HG03432 (cell line): Measurements from ENCODE around the gene SNCB.
A peak's percentile ranks its signal among the peaks of the same experiment; 100 is the strongest.
"Not testable (repeated sequence)": the region's sequence is repeated elsewhere in the genome, so short reads cannot be mapped to it uniquely, and the experiment has no call there.

Experiments used
- ATAC-seq: cut with Tn5 transposase; IDR thresholded peaks from one replicate; pipeline ENCODE4 v1.9.1; 2021; ENCODE audit warnings: mild to moderate bottlenecking, moderate library complexity; ENCODE audit not compliant: unreplicated experiment

SNCB gene

DNA sequence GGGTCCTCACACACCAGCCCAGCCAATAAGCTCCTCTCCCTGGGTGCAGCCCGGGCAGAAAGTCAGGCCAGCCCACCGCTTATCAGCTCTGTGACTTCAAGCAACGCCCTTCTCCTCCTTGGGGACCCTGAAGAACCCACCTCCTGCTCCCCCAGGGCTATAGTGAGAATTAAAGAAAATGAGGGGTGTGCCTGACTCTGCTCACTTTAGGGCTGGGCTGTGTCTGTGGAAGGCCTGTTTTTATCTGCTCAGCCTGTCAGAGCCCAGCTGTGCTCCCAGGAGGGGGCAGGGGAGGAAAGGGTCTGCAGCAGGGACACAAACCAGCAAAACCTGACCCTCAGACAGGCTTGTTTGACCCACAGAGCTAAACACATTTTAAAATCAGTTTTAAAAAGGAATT is 24.3 kb downstream of the SNCB start:
- ATAC-seq = no peak

DNA sequence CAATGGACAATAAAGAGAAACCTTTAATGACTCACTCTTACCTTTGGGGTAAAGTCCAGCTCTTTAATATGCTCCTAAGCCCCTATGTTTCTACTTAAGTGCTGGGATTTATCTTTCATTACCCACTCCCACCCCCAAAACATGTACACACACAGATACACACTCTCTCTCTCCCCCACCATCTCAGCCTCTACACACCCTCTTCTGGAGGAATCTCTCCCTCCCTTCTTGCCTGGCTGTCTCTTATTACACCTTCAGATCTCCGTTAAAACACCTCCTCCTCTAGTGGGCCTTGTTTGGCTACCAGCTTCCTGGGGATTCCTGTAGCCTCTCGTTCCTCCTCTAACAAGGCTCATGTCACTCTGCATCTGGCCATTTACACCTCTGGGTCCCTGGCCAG is 27.2 kb downstream of the SNCB start:
- ATAC-seq = no peak

DNA sequence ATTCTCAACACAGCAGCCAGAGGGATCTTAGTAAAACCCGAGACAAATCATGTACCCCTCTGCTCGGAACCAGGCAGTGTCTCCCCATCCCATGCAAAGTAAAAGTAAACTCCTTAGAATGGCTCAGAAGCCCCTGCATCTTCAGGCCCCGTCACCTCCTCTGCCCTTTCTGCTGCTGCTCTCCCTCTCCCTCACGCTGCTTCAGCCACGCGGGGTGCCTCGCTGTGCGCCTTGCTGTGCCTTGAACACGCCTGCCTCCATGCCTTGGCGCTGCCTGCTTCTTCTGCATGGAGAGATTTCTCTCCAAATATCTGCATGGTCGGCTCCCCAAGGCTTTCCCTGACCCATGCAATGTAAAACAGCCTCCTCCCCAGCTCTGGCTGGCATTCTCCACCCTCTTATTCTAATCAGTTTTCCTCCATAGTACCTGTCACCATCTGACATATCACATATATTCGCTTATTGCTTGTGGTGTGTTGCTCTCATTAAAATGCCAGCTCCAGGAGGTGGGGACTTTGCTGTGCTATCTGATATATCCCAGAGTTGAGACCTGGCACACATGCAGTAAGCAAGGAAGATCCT is 28.3 kb downstream of the SNCB start:
- ATAC-seq = no peak

DNA sequence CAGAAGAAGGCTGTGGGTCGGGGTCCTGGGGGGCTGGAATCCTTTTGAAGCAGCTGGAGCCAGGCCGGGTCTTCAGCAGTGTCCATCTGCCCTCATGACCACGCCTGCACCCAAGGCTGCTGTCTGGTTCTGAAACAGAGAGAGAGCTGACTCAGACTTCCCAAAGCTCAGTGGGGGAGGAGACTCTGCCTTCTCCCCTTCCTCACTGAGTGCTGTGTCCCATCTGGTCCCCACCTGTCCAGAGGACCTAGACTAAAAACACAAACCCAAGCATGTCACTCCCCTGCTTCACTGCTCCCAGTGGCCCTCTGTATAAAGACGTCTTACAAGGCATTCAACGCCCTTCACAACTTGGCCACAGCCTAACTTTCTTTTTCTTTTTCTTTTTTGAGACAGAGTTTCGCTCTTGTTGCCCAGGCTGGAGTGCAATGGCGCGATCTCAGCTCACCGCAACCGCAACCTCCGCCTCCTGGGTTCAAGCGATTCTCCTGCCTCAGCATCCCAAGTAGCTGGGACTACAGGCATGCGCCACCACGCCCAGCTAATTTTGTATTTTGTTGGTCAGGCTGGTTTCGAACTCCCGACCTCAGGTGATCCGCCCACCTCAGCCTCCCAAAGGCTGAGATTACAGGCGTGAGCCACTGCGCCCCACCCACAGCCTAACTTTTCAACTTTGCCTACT is 30.4 kb downstream of the SNCB start:
- ATAC-seq = not testable (repeated sequence)

DNA sequence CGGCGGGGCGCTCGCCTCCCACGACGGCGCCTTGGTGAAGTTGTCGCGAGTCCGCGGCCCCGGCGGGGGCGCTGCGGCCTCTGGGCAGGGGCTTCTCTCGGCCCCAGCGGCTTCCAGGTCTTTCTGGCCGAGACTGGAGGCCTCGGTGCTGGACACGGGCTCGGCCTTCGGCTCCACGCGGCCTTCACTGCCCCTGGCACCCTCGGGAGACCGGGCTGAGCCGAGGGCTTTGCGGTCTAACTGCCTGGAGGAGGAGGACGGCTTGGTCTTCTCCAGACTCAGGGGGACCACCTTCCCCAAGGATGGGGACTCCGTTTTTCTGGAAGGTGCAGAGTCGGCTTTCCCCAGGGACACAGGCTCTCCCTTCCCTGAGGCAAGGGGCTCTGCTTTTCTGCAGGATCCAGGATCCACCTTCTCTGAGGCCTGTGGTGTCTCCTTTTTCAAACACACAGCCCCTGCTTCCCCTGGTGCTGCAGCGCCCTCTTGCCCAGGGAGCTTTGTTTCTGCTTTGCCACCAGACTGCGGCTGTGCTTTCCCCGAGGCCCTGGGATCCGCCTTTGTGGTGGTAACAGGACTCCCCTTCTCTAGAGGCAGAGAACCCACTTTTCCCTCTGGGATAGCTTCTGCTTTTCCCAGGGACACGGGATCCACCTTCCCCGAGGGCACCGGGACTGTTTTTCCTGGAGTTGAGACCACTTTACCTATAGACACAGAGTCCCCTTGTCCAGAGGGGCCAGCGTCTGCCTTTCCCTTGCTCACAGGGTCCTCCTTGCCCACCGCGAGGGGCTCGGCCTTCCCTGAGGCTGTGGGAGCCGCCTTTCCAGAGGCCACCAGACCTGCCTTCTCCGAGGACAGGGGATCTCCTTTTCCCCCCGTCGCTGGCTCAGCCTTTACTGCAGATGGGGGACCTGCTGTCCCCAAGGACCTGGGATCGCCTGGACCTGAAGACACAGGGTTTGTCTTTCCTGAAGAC is 32.6 kb downstream of the SNCB start:
- ATAC-seq = no peak

DNA sequence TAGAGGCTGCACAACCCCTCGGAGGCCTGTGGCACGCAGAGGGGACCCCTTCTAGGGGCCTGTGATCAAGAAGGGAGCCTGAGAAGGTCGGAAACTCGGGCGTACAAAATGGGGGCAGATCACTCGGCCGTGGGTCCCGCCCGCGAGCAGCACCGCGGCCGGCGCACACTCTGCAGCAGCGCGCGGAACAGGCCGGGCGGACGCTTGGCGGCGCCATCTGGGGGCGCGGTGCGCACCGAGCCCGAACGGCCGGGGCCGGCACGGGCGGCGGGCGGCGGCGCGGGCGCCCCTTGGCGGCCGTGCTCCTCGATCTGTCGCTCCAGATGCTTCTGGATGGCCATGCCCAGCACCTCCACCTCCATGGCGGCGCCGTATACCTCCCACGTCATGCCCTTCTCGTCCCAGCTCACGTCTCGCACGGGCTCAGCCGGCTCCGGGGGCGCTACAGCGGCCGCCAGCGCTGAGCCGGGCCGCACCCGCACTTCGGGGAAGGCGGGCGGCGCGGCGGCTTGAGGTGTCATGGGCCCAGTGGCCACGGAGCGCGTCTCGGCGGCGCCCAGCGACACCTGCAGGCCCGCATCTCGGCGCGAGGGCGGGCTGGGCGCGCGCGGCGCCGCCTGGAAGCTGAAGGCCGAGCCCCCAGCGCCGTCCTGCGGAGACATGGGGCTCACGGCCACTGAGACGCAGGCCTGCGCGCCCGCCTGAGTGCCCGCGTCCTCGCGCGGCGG is 33.5 kb downstream of the SNCB start:
- ATAC-seq = peak; percentile 68

DNA sequence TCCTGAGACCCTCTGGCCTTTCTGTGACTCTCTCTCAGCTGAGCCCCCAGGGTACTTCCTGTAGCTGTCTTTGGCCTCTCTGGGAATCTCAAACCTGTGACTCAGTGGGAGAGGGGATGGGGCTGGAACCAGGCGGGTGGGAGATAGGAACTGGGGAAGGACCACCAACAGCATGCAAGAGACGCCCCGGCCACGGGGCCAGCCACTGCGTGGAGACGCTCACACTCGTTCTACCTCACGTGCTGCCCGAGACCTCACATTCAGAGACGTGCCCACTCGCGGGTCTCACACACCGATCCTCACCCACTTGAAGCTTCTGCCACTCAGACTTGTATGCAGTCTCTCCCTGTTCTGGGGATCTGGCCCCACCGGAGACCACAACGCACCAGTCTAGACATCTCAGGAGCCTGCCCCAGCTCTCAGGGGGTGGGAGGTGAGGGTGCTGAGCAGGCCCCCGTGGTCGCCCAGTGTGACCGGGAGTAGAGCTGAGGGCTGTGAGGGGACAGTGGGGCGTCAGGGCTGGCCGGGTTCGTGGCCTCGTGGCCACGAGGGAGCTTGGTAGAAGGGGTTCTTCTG is 34.2 kb downstream of the SNCB start:
- no peak for ATAC-seq

DNA sequence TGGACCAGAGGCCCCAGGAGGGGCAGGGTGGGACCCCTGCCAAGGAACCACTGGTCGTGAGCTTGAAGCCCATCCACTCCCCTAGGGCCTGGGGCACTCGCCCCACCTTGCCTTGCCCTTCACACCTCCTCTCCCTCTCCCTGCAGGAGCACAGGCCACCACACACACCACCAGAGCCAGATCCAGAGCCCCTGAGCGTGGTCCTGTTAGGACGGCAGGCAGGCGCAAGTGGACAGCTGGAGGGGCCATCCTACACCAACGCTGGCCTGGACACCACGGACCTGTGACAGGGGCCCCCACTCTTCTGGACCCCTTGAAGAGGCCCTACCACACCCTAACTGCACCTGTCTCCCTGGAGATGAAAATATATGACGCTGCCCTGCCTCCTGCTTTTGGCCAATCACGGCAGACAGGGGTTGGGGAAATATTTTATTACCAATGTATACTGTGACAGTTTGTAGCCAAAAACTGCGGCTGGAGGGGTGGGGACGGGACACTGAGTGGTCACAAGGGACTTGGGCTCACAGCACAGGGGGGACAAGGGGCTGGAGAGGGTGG is 34.9 kb downstream of the SNCB start:
- ATAC-seq = no peak

DNA sequence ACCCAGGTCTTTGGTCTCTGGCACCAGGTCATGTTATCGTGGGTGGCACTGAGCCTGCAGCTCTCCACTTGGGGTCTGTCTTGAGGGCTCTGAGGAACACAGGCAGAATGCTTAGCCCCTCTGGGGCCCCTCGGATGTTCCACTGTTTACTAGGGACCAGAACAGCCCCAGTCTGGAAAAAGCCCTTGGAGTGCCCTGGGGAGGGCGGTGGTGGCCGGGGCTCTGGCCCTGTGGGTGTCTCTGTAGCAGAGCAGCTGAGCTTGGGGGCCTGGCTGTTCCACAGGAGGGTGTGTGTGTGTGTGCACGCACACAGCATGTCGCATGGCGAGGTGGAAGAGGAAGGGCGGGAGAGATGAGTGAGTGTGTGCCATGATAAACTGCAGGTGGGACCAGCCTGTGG is 35.8 kb downstream of the SNCB start:
- ATAC-seq = no peak

DNA sequence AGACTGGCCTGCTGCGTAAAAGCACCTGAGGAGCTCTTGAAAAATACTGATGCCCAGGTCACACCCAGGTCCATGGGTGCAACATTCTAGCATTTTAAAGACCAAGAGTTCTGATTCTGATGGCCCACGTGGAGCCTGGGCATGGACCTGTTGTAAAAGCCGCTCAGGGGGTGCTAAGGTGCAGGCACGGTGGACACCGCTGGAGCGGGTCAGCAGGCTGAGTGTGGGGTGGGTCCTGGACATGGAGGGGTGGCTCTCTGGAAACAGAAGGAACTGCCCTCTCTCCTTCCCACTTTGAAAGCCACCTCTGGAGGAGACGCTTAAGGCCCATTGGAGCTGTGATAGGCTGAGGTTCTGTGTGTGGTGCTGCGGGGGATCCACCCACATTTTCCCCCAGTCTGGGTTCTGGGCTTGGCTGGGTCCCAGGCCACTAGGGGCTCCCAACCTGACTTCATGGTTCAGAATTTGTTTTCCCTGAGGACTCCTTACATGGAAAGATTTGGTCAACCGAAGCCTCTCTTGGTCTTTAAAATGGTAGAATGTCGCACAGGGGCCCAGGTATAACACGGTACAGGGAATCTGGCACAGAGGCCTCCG is 37.0 kb downstream of the SNCB start:
- ATAC-seq = no peak

DNA sequence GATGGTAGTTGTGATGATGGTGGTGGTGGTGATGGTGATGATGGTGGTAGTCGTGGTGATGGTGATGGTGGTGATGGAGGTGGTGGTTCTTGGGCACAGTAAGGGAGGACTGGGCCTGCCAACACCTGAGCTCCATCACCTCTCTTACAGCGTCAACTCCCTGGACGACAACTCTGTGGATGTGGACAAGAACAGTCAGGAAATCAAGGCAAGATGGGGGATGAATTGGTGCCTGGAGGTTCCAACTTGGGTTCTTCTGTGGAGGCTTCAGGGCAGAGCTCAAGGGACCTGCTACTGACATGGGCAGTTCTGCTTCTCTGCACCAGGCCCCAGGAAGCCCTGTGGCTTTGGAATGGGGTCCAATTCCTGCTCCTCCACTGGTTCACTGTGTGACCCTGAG is 37.8 kb downstream of the SNCB start:
- no peak for ATAC-seq

DNA sequence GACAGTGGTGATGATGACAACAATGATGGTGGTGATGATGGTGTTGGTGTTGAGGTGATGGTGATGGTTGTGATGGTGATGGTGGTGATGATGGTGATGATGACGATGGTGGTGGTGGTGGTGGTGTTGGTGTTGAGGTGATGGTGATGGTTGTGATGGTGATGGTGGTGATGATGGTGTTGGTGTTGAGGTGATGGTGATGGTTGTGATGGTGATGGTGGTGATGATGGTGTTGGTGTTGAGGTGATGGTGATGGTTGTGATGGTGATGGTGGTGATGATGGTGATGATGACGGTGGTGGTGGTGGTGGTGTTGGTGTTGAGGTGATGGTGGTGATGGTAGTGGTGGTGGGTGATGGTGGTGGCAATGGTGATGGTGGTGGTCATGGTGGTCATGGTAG is 38.7 kb downstream of the SNCB start:
- not testable (repeated sequence) for ATAC-seq

DNA sequence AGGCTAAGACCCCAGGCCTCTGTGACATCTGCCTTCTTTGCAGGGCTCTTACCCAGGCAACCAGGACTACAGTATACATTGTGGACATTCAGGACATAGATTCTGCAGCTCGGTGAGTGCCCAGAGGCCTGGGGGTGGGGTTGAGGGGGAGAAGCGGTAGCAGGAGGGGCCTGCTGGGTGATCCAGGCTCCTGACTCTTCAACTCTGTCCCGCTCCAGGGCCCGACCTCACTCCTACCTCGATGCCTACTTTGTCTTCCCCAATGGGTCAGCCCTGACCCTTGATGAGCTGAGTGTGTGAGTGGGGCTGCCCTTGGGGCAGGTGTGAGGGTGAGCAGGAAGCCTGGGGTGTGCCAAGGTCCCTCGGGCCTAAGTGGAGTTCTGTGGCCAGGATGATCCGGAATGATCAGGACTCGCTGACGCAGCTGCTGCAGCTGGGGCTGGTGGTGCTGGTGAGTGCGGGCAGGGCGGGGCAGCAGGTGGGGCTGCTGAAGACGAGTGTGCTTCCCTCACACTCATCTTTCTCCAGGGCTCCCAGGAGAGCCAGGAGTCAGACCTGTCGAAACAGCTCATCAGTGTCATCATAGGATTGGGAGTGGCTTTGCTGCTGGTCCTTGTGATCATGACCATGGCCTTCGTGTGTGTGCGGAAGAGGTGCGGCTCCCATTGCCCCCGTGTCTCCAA is 40.2 kb downstream of the SNCB start:
- ATAC-seq = no peak

DNA sequence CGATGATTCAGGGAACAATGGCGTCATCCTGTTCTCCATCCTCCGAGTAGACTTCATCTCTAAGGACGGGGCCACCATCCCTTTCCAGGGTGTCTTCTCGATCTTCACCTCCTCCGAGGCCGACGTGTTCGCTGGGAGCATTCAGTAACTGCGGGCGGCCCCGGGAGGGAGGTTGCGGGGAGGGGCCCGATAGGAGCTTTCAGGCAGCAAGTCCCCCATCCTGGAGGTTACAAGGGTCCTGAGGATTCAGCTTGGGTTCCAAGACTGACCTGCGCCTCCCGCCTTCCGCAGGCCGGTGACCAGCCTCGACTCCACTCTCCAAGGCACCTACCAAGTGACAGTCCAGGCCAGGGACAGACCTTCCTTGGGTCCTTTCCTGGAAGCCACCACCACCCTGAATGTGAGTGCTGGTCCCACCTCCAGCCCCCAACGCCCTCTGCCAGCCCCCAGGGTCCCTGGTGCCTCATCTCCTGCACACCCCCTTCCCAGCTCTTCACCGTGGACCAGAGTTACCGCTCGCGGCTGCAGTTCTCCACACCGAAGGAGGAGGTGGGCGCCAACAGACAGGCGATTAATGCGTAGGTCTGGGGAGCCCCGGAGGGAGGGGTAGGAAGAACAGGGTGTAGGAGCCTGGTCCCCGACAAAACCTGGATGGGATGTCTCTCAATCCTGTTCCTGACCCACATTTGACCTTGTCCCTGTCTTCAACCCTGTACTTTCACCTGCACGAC is 41.1 kb downstream of the SNCB start:
- no peak for ATAC-seq

DNA sequence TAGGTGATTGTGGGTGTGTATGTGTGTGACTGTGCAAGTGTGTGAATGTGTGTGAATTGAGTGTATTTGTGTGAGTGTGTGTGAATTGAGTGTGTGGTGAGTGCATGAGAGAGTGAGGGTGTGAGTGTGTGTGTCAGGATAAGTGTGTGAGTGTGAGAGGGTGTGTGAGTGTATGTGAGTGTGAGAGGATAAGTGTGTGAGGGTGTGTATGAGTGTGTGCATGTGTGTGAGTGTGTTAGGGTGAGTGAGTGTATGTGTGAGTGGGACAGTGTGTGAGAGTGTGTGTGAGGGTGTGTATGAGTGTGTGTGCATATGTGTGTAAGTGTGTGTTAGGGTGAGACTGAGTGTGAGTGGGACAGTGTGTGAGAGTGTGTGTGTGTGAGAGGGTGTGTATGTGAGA is 42.0 kb downstream of the SNCB start:
- ATAC-seq = no peak

DNA sequence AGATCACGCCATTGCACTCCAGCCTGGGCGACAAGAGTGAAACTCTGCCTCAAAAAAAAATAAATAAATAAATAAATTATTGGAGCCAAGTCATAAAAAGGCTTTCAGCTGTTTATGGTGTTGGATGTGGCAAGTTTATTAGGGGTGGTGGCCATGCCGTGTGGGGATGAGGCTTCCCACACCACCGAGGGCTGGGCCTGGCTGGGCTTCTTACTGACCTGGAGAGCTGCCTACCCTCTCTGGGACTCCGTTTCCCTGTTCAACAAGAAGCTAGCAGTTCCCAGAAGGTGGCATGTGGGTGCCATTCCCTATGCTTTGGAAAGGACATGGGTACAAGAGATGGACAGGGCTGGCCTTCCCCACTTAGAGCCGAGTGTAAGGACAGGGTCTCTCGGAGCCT is 42.9 kb downstream of the SNCB start:
- no peak for ATAC-seq

DNA sequence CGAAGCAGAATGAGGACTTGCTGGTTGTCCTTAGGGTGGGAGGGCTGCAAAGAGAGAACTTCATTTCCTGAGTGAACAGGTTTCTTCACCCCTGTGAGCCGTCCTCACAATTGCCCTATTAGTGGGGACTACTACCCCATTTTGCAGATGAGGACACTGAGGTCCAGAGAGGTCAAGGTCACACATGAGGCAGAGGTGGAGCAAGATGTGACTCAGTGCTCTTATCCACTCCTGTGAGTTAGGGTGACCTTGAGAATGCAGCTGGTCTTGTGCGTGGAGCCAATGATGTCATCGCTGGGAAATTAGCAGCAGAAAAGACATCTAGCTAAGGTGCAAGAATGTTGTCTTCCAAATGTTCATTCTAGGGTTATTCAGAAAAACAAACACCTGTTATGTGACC is 47.3 kb downstream of the SNCB start:
- ATAC-seq = no peak

DNA sequence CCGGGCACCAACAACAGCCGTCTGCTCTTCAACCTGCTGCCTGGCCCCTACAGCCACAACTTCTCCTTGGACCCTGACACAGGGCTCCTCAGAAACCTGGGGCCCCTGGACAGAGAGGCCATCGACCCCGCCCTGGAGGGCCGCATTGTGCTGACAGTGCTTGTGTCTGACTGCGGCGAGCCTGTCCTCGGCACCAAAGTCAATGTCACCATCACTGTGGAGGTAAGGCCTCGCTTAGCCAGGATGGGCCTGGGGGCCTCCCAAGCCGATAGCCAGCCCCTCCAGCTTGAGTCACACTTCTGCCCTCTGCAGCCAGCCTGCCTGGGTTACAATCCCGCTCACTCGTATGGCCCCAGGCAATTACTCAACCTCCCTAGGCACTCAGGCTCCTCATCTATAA is 49.0 kb downstream of the SNCB start:
- ATAC-seq = no peak

DNA sequence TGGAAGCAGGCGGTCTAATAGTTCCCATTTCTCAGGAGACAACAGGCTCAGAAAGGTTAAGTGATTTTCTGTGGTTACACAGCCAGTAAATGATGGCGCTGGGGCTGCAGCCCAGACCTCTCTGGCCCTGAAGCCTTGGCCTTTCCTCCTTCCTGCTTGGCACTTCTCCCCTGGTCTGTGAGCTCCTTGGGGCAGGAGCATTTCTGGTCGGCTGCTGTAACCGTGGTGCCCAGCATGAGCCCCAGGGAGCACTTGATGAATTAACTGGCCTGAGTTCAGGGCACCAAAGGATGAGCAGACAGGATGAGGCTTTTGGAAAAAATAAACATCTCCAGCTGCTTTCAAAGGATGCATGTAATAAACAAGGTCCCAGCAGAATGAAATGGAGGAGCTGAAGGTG is 51.0 kb downstream of the SNCB start:
- no peak for ATAC-seq
